ENCODE measurements around the gene NFIA.
"Not testable (repeated sequence)": the region's sequence is repeated elsewhere in the genome, so short reads cannot be mapped to it uniquely, and the experiment has no call there.

Gene NFIA

DNA sequence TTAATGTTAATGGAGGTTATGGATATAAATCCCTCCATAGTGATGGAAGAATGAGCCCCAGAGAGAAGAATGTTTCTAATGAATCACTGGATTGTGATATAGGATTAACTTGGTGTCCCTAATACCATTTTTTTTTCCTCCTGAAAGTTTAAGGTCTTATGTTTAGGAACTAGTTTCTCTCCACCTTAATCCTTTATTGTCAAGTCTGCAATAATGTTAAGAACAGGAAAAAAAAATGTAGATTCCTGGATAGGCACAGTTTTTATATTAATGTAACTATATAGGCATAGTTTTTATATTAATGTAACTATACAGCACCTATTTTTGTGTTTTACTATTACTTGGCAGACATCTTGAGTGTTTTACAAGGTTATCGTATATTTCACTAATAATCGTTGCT lies 34.9 kb downstream of the NFIA start:
- H3K4me3 Mint-ChIP-seq: no peak overlapping the region

DNA sequence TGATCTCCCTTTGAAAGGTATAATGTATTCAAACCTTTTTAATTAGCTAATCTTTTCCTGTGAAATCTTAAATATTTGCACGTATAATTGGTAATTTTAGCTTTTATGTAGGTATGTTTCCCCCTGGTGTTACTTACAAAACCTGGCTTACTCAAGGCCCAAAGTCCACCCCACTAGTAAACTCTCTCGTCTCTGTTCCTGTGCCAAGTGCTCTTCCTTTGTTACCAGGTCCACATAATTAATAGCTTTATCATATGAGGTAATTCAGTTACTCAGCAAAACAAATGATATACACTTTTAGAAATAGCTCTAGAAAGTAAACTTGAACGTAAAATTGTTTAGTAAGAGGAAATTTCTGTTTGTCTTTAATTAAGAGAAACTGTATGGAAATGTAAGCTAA lies 36.7 kb downstream of the NFIA start:
- Mint-ChIP-seq H3K9me3 (ENCODE audit: low read depth) (no peaks in the 10 kb centered on the region), H3K36me3 (no peaks in the 10 kb centered on the region), H3K4me1 (ENCODE audit: low read depth) (no peaks in the 10 kb centered on the region), H3K4me3 (no peak overlapping the region), H3K27me3 (peaks cover 2% of the 10 kb centered on the region), H3K27ac (no peak overlapping the region)

More for the DNA sequence above, 34.9 kb downstream of the NFIA start:
- Mint-ChIP-seq H3K27ac (no peak overlapping the region), H3K4me1 (ENCODE audit: low read depth) (no peaks in the 10 kb centered on the region), H3K9me3 (ENCODE audit: low read depth) (no peaks in the 10 kb centered on the region), H3K27me3 (peaks cover 2% of the 10 kb centered on the region), H3K36me3 (peaks cover 4% of the 10 kb centered on the region)

DNA sequence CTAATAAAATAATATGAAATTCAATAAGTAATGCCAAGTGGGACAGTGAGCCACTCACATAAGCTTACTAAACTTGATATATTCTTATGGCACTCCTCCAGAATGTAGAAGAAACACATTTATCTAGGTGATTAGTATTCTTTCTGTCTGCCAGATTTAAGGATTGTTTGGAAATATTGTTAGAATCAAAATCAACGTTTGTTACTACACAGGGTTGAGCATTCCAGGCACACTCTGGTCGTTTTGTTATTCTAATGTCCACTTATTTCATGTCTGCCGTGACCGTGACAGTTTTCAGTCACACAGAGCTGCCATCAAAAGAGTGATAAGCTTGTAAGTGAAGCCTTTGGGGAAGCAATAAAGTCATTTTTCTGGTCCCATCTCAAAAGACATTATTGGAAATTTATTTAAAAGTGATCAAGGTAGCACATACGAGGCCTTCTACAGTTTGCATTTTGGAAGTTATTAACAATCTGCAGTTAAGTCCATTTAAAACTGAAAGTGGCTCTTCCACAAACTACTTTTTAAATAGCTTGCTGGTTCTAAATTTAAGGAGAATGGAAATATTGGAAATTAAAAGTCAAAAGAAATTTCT lies 38.0 kb downstream of the NFIA start:
- no peaks in the 10 kb centered on the region for H3K36me3 Mint-ChIP-seq
- H3K4me1 Mint-ChIP-seq (ENCODE audit: low read depth): no peaks in the 10 kb centered on the region
- no peaks in the 10 kb centered on the region for H3K9me3 Mint-ChIP-seq (ENCODE audit: low read depth)
- no peak overlapping the region for H3K27ac Mint-ChIP-seq
- H3K27me3 Mint-ChIP-seq: peaks cover under 1% of the 10 kb centered on the region
- no peak overlapping the region for H3K4me3 Mint-ChIP-seq

DNA sequence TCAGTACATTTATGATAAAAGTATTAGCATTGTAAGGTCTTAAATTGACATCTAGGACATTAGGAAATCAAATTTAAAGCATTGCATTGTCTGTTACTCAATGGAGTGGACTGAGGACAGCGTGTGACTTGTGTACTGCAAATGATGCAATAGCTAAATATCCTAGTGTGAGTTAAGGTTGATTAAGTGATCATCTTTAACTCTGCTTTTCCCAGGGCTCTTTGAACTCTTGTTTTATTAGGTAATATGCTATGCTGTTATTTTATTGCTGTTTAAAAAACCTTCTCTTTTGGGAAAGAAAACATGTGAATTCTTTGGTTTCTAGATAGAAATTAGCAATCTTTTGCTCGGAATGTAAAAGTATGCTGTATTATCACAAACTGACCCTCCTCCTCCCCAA lies 38.6 kb downstream of the NFIA start:
- H3K4me1 Mint-ChIP-seq (ENCODE audit: low read depth): no peaks in the 10 kb centered on the region
- no peak overlapping the region for H3K27ac Mint-ChIP-seq

DNA sequence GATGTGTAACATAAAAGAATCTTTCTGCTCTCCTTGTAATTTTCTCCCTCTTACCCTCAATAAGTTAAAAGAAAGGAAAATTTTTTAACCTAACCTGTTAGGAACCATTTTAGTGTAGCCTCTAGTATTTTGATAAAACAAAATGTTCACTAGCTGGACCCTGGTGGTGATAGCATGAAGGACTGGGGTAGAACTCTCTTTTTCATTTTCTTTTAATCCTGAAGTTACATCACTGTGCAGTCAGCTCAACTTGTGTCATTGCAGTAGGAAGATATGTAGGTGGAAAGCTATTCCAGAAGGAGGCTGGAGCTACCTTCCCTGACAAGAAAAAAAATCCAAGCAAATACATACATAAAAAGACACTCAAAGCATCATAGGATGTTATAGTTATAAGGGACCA lies 39.3 kb downstream of the NFIA start:
- no peaks in the 10 kb centered on the region for H3K9me3 Mint-ChIP-seq (ENCODE audit: low read depth)
- no peaks in the 10 kb centered on the region for H3K4me1 Mint-ChIP-seq (ENCODE audit: low read depth)
- H3K27ac Mint-ChIP-seq: no peak overlapping the region
- no peak overlapping the region for H3K4me3 Mint-ChIP-seq
- no peaks in the 10 kb centered on the region for H3K36me3 Mint-ChIP-seq
- no peaks in the 10 kb centered on the region for H3K27me3 Mint-ChIP-seq

More for the DNA sequence above, 38.6 kb downstream of the NFIA start:
- Mint-ChIP-seq H3K9me3 (ENCODE audit: low read depth) (no peaks in the 10 kb centered on the region), H3K36me3 (no peaks in the 10 kb centered on the region), H3K4me3 (no peak overlapping the region), H3K27me3 (no peaks in the 10 kb centered on the region)

DNA sequence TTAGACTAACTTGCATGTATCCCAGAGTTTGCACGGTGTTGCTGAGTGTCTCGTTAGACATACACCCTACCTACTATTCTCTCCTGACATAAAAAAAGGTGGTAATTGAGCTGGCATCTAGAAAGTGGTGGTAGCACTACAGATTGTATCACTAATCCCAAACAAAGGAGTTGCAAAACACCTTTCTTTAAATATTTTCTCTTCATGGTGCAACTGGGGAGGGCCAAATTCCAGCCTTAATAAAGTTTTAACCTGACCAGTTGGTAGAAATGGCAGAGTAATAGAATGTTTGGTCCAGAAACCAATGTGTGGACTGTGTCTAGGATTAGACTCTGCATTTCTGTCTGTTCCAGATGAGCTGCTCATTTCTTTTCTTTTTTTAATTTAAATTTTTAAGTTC lies 40.0 kb downstream of the NFIA start:
- Mint-ChIP-seq H3K9me3 (ENCODE audit: low read depth) (no peaks in the 10 kb centered on the region), H3K4me3 (no peak overlapping the region), H3K27me3 (no peaks in the 10 kb centered on the region), H3K4me1 (ENCODE audit: low read depth) (no peaks in the 10 kb centered on the region), H3K36me3 (no peaks in the 10 kb centered on the region), H3K27ac (no peak overlapping the region)

DNA sequence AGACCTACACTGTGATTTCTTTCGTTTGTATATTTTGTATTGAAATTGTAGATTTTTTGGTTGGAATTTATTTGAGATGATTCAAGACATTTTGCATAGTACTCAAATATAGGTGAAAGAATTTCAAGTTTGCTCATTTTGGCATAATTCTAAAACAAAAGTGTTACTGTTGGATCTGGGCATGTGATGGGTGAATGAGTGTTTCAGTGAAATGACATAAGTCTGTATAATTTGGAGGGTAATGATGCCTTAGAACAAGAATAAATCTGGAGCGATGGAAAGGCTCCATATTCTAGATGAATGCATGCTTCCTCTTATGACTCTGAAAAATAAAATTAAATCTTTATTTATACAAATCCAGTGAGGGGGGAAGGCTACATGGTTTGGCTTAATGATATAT lies 41.0 kb downstream of the NFIA start:
- no peaks in the 10 kb centered on the region for H3K4me1 Mint-ChIP-seq (ENCODE audit: low read depth)
- no peaks in the 10 kb centered on the region for H3K36me3 Mint-ChIP-seq
- no peaks in the 10 kb centered on the region for H3K9me3 Mint-ChIP-seq (ENCODE audit: low read depth)
- H3K4me3 Mint-ChIP-seq: no peak overlapping the region
- no peak overlapping the region for H3K27ac Mint-ChIP-seq
- no peaks in the 10 kb centered on the region for H3K27me3 Mint-ChIP-seq

DNA sequence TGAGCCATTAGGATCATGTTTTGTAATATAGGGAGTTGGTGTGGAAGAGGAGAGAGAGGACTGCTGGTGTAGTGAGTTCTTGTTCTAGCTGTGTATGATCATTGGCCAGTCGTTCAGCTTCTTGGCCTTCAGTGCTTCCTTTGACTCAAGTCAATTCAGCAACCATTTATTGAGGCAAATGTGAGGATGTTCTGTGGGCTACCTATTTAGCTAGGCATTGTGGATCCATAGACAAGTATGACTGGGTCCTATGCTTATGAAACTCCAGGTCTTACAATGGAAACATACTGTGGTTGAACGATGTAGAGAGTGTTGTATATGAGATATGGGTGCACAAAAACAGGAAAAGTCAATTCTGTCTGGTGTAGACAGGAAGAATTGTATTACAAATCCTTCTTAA lies 41.7 kb downstream of the NFIA start:
- Mint-ChIP-seq H3K9me3 (ENCODE audit: low read depth) (no peaks in the 10 kb centered on the region), H3K27ac (no peak overlapping the region), H3K36me3 (no peaks in the 10 kb centered on the region), H3K4me1 (ENCODE audit: low read depth) (no peaks in the 10 kb centered on the region), H3K27me3 (no peaks in the 10 kb centered on the region), H3K4me3 (no peak overlapping the region)

DNA sequence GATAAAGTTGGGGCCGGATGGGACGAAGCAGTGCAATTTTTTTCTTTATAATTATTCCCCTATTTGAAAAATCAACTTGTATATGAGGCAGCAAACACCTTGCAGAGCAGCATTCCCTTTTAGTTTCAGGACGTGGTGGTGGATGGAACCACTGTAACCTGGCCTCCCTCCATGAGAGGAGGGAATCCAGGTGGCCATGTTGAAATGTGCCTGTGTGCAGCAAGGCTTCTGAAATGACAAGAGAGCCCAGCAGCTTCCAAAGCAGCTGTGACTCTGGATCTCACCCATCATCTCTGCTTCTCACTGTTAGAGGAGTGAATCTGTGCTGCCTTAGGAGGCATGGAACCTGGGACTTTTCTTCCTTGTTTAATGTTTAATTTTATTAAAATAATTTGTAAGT lies 42.3 kb downstream of the NFIA start:
- Mint-ChIP-seq H3K27ac (no peak overlapping the region), H3K36me3 (no peaks in the 10 kb centered on the region), H3K4me3 (no peak overlapping the region), H3K9me3 (ENCODE audit: low read depth) (no peaks in the 10 kb centered on the region), H3K27me3 (no peaks in the 10 kb centered on the region), H3K4me1 (ENCODE audit: low read depth) (no peaks in the 10 kb centered on the region)

DNA sequence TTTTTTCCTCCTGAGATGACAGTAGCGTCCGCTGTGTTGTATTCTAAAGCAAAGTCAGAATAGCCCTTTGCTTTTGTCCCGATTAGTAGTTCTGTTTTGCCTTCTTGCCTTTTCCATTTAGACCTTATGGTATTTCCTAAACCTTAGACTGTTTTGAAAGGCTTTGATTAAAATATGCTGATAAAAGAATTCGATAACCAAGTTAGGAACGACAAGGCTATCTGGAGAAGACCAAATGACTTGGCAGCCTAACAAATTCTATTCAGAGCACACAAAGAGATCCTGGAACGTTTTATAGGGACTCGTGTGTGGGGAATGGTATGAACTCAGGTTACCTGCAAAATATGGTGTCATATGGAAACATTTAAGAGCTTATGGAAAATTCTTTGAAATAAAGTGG lies 42.9 kb downstream of the NFIA start:
- H3K4me1 Mint-ChIP-seq (ENCODE audit: low read depth): no peaks in the 10 kb centered on the region
- no peak overlapping the region for H3K4me3 Mint-ChIP-seq
- no peaks in the 10 kb centered on the region for H3K9me3 Mint-ChIP-seq (ENCODE audit: low read depth)
- H3K27me3 Mint-ChIP-seq: no peaks in the 10 kb centered on the region
- no peak overlapping the region for H3K27ac Mint-ChIP-seq
- no peaks in the 10 kb centered on the region for H3K36me3 Mint-ChIP-seq

DNA sequence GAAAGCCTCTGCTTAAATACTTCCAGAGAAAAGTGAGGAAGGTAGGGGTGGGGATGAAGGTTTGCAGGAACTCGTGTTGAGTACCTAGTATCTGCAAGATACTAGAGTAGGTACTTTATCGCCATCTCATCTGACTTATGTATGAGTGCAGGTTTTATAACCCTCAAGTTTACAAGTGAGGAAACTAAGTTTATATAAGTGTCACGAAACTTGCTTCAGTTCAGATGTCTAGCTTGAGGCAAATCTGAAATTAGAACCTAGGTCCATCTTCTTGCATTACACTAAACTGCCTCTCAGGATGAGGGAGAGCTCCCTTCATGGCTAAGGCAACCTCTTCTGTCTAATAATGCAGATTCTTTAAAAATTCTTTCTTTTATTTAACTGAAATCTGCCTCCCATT lies 43.5 kb downstream of the NFIA start:
- Mint-ChIP-seq H3K36me3 (no peaks in the 10 kb centered on the region), H3K9me3 (ENCODE audit: low read depth) (no peaks in the 10 kb centered on the region), H3K4me3 (no peak overlapping the region), H3K4me1 (ENCODE audit: low read depth) (no peaks in the 10 kb centered on the region), H3K27ac (no peak overlapping the region), H3K27me3 (no peaks in the 10 kb centered on the region)

DNA sequence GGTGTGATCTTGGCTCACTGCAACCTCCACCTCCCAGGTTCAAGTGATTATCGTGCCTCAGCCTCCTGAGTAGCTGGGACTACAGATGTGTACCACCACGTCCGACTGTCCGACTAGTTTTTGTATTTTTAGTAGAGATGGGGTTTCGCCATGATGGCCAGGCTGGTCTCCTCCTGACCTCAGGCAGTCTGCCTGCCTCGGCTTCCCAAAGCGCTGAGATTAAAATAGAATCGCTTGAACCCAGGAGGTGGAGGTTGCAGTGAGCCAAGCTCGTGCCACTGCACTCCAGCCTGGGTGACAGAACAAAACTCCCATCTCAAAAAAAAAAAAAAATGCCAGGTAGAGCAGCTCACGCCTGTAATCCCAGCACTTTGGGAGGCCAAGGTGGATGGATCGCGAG lies 44.5 kb downstream of the NFIA start:
- not testable (repeated sequence) for H3K27me3 Mint-ChIP-seq; H3K36me3 Mint-ChIP-seq; H3K4me3 Mint-ChIP-seq; H3K4me1 Mint-ChIP-seq (ENCODE audit: low read depth); H3K9me3 Mint-ChIP-seq (ENCODE audit: low read depth); H3K27ac Mint-ChIP-seq

DNA sequence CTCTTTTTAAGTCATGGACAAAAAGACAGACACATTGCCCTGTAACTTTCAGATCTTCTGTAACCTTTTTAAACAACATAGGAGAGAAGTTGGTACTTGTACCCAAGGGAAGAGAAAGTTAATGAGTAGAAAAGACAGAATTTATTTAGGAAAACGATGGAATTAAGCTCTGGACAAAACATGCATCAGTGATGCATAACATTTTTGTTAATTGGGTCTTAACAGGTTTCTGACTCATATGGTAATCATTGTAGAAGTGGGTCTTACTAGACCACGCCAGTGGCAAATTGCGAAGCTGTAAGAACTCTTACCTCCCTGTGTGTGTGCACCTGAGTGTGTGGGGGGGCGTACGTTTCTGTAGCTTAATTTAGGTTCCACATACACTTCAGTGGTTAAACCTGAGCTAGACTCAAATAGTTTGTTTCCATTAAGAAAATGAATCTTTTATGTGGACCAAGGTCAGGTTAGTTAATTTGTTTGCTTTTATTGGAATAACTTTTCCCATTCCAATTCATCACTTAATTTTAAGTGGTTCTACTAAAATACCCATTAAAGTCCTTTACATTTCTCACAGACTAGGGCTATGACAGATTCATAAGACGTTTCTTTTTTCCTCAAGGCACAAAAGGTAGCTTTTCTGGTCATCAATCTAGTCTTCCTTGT lies 48.1 kb downstream of the NFIA start:
- Mint-ChIP-seq H3K4me3 (no peak overlapping the region), H3K27me3 (no peaks in the 10 kb centered on the region), H3K9me3 (ENCODE audit: low read depth) (no peaks in the 10 kb centered on the region), H3K36me3 (no peaks in the 10 kb centered on the region), H3K4me1 (ENCODE audit: low read depth) (peaks cover 5% of the 10 kb centered on the region), H3K27ac (no peak overlapping the region)

DNA sequence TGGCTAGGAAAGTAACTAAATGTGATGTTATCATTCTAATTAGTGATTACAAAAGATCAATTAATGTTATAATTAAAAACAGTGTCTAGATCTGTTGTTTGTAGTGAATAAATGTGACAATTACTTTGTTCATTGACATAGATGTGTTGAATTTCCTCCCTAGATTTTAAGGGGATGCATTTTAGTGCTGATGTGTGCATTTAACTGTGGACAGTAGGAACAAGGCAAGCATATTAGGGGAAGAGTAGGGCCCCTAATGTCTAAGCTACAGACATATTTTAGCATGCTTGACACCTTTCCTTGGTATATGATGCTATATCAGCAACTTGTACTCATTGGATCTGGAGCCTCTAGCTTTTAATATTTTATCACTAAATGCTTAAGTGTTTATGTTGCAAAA lies 48.9 kb downstream of the NFIA start:
- H3K27ac Mint-ChIP-seq: no peak overlapping the region
- H3K9me3 Mint-ChIP-seq (ENCODE audit: low read depth): no peaks in the 10 kb centered on the region
- no peaks in the 10 kb centered on the region for H3K36me3 Mint-ChIP-seq
- no peak overlapping the region for H3K4me3 Mint-ChIP-seq
- no peaks in the 10 kb centered on the region for H3K27me3 Mint-ChIP-seq
- peaks cover 5% of the 10 kb centered on the region for H3K4me1 Mint-ChIP-seq (ENCODE audit: low read depth)

DNA sequence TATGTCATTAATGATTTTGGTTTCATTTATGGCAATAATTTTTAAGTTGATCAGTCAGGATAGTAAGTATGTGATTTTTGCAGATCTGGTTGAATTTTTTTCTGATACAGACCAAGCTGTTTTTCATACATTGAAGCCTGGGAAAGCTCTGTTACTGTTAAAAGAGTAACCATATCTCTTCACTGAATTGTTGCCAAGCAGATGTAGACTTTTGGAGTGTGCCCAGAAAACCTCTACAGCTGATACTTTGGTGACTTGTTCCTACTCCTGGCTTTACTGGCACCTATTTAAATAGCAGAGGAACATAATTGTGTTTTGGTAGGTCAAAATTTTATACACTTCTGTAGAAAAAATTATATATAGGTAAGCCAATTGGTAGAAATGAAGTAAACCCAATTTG lies 49.4 kb downstream of the NFIA start:
- Mint-ChIP-seq H3K27ac (no peak overlapping the region), H3K4me1 (ENCODE audit: low read depth) (peaks cover 5% of the 10 kb centered on the region), H3K4me3 (no peak overlapping the region), H3K36me3 (no peaks in the 10 kb centered on the region), H3K27me3 (no peaks in the 10 kb centered on the region), H3K9me3 (ENCODE audit: low read depth) (no peaks in the 10 kb centered on the region)

DNA sequence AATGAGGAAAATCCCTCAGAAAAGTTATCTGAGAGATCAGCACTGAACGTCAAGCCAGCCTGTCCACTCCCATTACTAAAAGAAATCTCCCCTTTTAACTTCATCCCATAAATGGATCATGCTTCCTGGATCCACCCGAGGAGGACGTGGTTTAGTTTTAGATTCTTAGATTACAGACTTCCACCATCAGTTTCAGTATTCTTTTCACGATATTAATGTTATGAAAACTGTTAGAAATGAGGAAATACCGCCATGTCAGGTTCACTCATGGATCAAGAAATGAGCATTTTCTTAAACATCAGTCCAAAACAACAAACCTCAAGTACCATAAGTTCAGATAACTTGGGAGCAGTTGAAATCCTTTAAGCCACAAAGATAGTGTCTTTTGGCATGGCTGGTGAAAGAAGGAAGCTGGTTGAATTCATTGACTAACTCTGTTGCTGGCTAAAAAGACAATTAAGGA lies 49.8 kb downstream of the NFIA start:
- Mint-ChIP-seq H3K27ac (no peak overlapping the region), H3K4me1 (ENCODE audit: low read depth) (peaks cover 5% of the 10 kb centered on the region), H3K4me3 (no peak overlapping the region), H3K36me3 (no peaks in the 10 kb centered on the region), H3K9me3 (ENCODE audit: low read depth) (no peaks in the 10 kb centered on the region), H3K27me3 (no peaks in the 10 kb centered on the region)
